ENCODE measurements around the gene ITPRIP.

ITPRIP gene

GRCh38 chr10:104274762-104275721 is 63.2 kb downstream of the ITPRIP start:
- peak; percentile 60 for DNase-seq

GRCh38 chr10:104273899-104274575 is 64.2 kb downstream of the ITPRIP start:
- no peak for DNase-seq

GRCh38 chr10:104273286-104273685 is 65.0 kb downstream of the ITPRIP start:
- DNase-seq = no peak

- peak; percentile 99 for DNase-seq
Observed at GRCh38 chr10:104268713-104269645, 69.3 kb downstream of the ITPRIP start, which contains the start of gene GSTO2. TSS of gene GSTO2 (plus strand) at chr10:104269184. CDS start at chr10:104274916, 5,732 bp downstream.

GRCh38 chr10:104268405-104268712 is 69.9 kb downstream of the ITPRIP start:
- no peak for DNase-seq

- DNase-seq = no peak
Observed at GRCh38 chr10:104267721-104268404, 70.4 kb downstream of the ITPRIP start.

GRCh38 chr10:104264783-104265182 is 73.5 kb downstream of the ITPRIP start:
- no peak for DNase-seq

- no peak for DNase-seq
Observed at GRCh38 chr10:104262055-104262454, 76.2 kb downstream of the ITPRIP start.

- DNase-seq = peak; percentile 42
Observed at GRCh38 chr10:104260775-104261115, 77.5 kb downstream of the ITPRIP start.

GRCh38 chr10:104259999-104260774 is 78.1 kb downstream of the ITPRIP start:
- DNase-seq = peak; percentile 9
